HCT116 (cell line): ENCODE measurements around the gene SCN1A. TPM values are rescaled to one million over a fixed set of nuclear protein-coding genes. Genes with fewer than 3 reads are reported as not detected.

ENCODE experiments used
- ATAC-seq: fragments of 200-7000 bp; cut with Tn5 transposase; 2 replicates; pipeline ENCODE4 v1.9.1; 2020; ENCODE audit warnings: mild to moderate bottlenecking, moderate library complexity
- BruUV-seq: library from RNA; stranded (reverse); fragments of 400-500 nt; replicated peaks from 2 replicates; lab custom pipeline; 2021; lab: Mats Ljungman, UMichigan
- CTCF ChIA-PET: fragments of 300-600 bp; sonication (Branson Sonifier 250); formaldehyde crosslinking; loops from one replicate; lab custom pipeline; 2021; ENCODE audit warnings: antibody characterized with exemption; lab: Charles Lee
- POLR2A ChIA-PET: fragments of 300-600, 350-600 bp; sonication (Branson Sonifier 250); formaldehyde crosslinking; loops from one replicate; lab custom pipeline; 2021; ENCODE audit warnings: antibody characterized with exemption; lab: Charles Lee
- RAD21 ChIA-PET, 2 experiments: fragments of 300-600 bp; sonication (Branson Sonifier 250); formaldehyde crosslinking; loops; one replicate each; lab custom pipeline; 2023; ENCODE audit warnings: low total read pairs in 2 of 2; ENCODE audit not compliant: uncharacterized antibody in 2 of 2, unreplicated experiment in 2 of 2, low non-redundant PET in 1 of 2; lab: Charles Lee
- DNase-seq: peaks from one replicate; pipeline ENCODE4 v3.0.0-alpha.2; 2010; ENCODE audit warnings: low read depth, low spot score
- H2AFZ ChIP-seq: fragments of 200-600 bp; shearing (Covaris generic), sonication (generic); 2 replicates; pipeline ENCODE4 v1.6.1; 2017; ENCODE audit warnings: low read depth, mixed run types, mixed read lengths, antibody characterized with exemption, low read length; ENCODE audit not compliant: poor library complexity, severe bottlenecking
- H3K27ac ChIP-seq: 2 replicates; pipeline ENCODE4 v1.5.1; 2012; ENCODE audit warnings: low read depth, low read length
- H3K27me3 ChIP-seq: fragments of 200-600 bp; sonication (generic); 2 replicates; pipeline ENCODE4 v1.6.1; 2016; ENCODE audit warnings: mixed run types, low read length, mixed read lengths; ENCODE audit not compliant: insufficient read depth
- H3K36me3 ChIP-seq, 2 experiments: fragments of 200-500 bp in 1 of 2; fragments of 200-600 bp in 1 of 2; sonication (Bioruptor generic) in 1 of 2; sonication (generic) in 1 of 2; 2 replicates each; pipeline versions ENCODE4 v1.5.1 to v1.6.1; 2014 to 2016; ENCODE audit warnings: low read length in 2 of 2, inconsistent platforms in 1 of 2, mixed read lengths in 1 of 2, mixed run types in 1 of 2; ENCODE audit not compliant: insufficient read depth in 2 of 2, control insufficient read depth in 1 of 2
- H3K4me1 ChIP-seq, 2 experiments: fragments of 200-600 bp in 1 of 2; sonication (generic) in 1 of 2; 2 replicates each; pipeline versions ENCODE4 v1.5.1 to v1.6.1; 2012 to 2017; ENCODE audit warnings: low read length in 2 of 2, inconsistent platforms in 1 of 2, mild to moderate bottlenecking in 1 of 2, mixed read lengths in 1 of 2, mixed run types in 1 of 2, moderate library complexity in 1 of 2; ENCODE audit not compliant: insufficient read depth in 2 of 2, control insufficient read depth in 1 of 2
- H3K4me2 ChIP-seq: fragments of 200-600 bp; sonication (generic); 2 replicates; pipeline ENCODE4 v1.6.1; 2017; ENCODE audit warnings: mixed run types, low read length, mixed read lengths
- H3K4me3 ChIP-seq, 2 experiments: fragments of 200-600 bp in 1 of 2; sonication (generic) in 1 of 2; replicated peaks in 1 of 2; 2 replicates each; pipeline ENCODE4 v1.5.1; 2011 to 2016; ENCODE audit warnings: low read length in 2 of 2, control low read depth in 1 of 2, low read depth in 1 of 2, mild to moderate bottlenecking in 1 of 2, mixed read lengths in 1 of 2, mixed run types in 1 of 2
- H3K79me2 ChIP-seq: fragments of 200-600 bp; sonication (generic); 2 replicates; pipeline ENCODE4 v1.6.1; 2017; ENCODE audit warnings: mild to moderate bottlenecking, mixed run types, low read length, moderate library complexity, mixed read lengths; ENCODE audit not compliant: insufficient read depth
- H3K9ac ChIP-seq: fragments of 200-600 bp; sonication (generic); 2 replicates; pipeline ENCODE4 v1.6.1; 2016; ENCODE audit warnings: low read length, mixed read lengths
- H3K9me2 ChIP-seq: fragments of 200-600 bp; sonication (generic), shearing (Covaris generic); 2 replicates; pipeline ENCODE4 v1.6.1; 2017; ENCODE audit warnings: mixed run types, mild to moderate bottlenecking, moderate library complexity; ENCODE audit not compliant: insufficient read depth
- H3K9me3 ChIP-seq, 2 experiments: fragments of 200-500 bp in 1 of 2; fragments of 200-600 bp in 1 of 2; sonication (Bioruptor generic) in 1 of 2; sonication (generic) in 1 of 2; 2 replicates each; pipeline ENCODE4 v1.6.1; 2014 to 2017; ENCODE audit warnings: low read length in 2 of 2, mixed read lengths in 2 of 2, inconsistent platforms in 1 of 2, low read depth in 1 of 2, mild to moderate bottlenecking in 1 of 2, mixed run types in 1 of 2, moderate library complexity in 1 of 2; ENCODE audit not compliant: control insufficient read depth in 1 of 2, insufficient read depth in 1 of 2
- H4K20me1 ChIP-seq: fragments of 200-600 bp; sonication (generic), shearing (Covaris generic); 2 replicates; pipeline ENCODE4 v1.6.1; 2017; ENCODE audit warnings: mixed run types, mild to moderate bottlenecking, moderate library complexity; ENCODE audit not compliant: insufficient read depth
- EZH2 ChIP-seq: fragments of 200-600 bp; sonication (generic); IDR thresholded peaks from 2 replicates; pipeline ENCODE4 v1.6.1; 2017; ENCODE audit warnings: antibody characterized with exemption, mixed run types
- EZH2phosphoT487 ChIP-seq: fragments of 200-600 bp; IDR thresholded peaks from 2 replicates; pipeline ENCODE4 v1.6.1; 2018; ENCODE audit warnings: antibody characterized with exemption, borderline replicate concordance
- FOSL1 ChIP-seq: IDR thresholded peaks from 2 replicates; pipeline ENCODE4 v1.6.1; 2012; ENCODE audit warnings: low read depth
- RAD21 ChIP-seq: IDR thresholded peaks from 2 replicates; pipeline ENCODE4 v1.6.1; 2012; ENCODE audit warnings: low read depth, mild to moderate bottlenecking
- SIN3A ChIP-seq: IDR thresholded peaks from 2 replicates; pipeline ENCODE4 v1.6.1; 2012; ENCODE audit warnings: low read depth
- SRF ChIP-seq: IDR thresholded peaks from 2 replicates; pipeline ENCODE4 v1.6.1; 2012; ENCODE audit warnings: low read depth
- TCF7L2 ChIP-seq: IDR thresholded peaks from 2 replicates; pipeline ENCODE4 v1.7.0; 2011; ENCODE audit warnings: borderline replicate concordance, inconsistent platforms; ENCODE audit not compliant: insufficient read depth, insufficient read length; ENCODE audit errors: extremely low read depth
- ZNF274 ChIP-seq: fragments of 200-500 bp; sonication (Bioruptor generic); IDR thresholded peaks from 2 replicates; pipeline ENCODE4 v1.6.1; 2014; ENCODE audit warnings: mild to moderate bottlenecking, low read depth, low read length, inconsistent platforms
- intact Hi-C: fragments of 100-400 bp; cut with micrococcal nuclease; formaldehyde crosslinking; loops from 2 replicates; pipeline ENCODE4 v1.10.0; 2022
- total RNA-seq: library from RNA; stranded (reverse); gene quantifications from one replicate; pipeline ENCODE4 v1.2.1, GENCODE V29; 2021; ENCODE audit not compliant: unreplicated experiment
- TF ChIP-seq, protein P1 (sequence below): IDR thresholded peaks from 2 replicates; pipeline ENCODE4 v1.6.1; 2012; ENCODE audit warnings: low read depth
- TF ChIP-seq, protein P2 (sequence below): IDR thresholded peaks from 2 replicates; pipeline ENCODE4 v1.6.1; 2012
- TF ChIP-seq, protein P3 (sequence below), 3 experiments: fragments of 200-600 bp in 1 of 3; sonication (generic) in 1 of 3; IDR thresholded peaks in 2 of 3; conservative IDR thresholded peaks in 1 of 3; 2 replicates each; pipeline ENCODE4 v1.5.1; 2012 to 2017; ENCODE audit warnings: low read depth in 2 of 3, low read length in 2 of 3, antibody characterized with exemption in 1 of 3, borderline replicate concordance in 1 of 3, control low read depth in 1 of 3, mild to moderate bottlenecking in 1 of 3, mixed read lengths in 1 of 3, mixed run types in 1 of 3, moderate library complexity in 1 of 3; ENCODE audit not compliant: insufficient read depth in 1 of 3
- TF ChIP-seq, protein P4 (sequence below): IDR thresholded peaks from 2 replicates; pipeline ENCODE4 v1.6.1; 2012

SCN1A gene
- total RNA-seq, 1 experiment from 2014 or later: not detected

DNA sequence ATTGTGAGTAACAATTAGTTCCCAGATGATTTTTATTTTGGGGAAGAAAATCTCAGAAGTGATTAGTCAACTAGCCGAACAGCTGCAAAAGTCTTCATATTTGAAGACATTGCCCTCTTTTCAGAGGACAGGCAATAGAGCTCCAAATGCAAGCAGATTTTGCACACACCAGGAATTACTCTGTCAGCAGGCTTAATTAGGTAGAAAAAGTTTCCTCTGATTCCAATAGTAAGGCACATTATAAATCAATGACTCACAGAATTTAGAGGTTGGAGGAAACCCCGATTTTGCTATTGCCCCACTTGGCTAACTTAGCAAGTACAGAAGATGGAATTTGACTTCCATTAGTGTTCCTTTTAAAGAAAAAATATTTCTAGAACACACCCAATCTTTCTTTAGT, 30.7 kb upstream of the SCN1A start:
- CTCF ChIA-PET: no interaction called here
- intact Hi-C loops: no loop called here
- H3K4me3 ChIP-seq: no peak overlapping the region
- H3K4me1 ChIP-seq: no peaks in the 10 kb centered on the region
- no peak overlapping the region for H3K27ac ChIP-seq
- H3K4me2 ChIP-seq: no peak overlapping the region
- no peaks in the 10 kb centered on the region for H3K36me3 ChIP-seq
- DNase-seq: no peak
- H4K20me1 ChIP-seq: no peaks in the 10 kb centered on the region
- TF ChIP-seq SRF: no peak
- TF ChIP-seq RAD21: no peak
- TF ChIP-seq, protein P1, sequence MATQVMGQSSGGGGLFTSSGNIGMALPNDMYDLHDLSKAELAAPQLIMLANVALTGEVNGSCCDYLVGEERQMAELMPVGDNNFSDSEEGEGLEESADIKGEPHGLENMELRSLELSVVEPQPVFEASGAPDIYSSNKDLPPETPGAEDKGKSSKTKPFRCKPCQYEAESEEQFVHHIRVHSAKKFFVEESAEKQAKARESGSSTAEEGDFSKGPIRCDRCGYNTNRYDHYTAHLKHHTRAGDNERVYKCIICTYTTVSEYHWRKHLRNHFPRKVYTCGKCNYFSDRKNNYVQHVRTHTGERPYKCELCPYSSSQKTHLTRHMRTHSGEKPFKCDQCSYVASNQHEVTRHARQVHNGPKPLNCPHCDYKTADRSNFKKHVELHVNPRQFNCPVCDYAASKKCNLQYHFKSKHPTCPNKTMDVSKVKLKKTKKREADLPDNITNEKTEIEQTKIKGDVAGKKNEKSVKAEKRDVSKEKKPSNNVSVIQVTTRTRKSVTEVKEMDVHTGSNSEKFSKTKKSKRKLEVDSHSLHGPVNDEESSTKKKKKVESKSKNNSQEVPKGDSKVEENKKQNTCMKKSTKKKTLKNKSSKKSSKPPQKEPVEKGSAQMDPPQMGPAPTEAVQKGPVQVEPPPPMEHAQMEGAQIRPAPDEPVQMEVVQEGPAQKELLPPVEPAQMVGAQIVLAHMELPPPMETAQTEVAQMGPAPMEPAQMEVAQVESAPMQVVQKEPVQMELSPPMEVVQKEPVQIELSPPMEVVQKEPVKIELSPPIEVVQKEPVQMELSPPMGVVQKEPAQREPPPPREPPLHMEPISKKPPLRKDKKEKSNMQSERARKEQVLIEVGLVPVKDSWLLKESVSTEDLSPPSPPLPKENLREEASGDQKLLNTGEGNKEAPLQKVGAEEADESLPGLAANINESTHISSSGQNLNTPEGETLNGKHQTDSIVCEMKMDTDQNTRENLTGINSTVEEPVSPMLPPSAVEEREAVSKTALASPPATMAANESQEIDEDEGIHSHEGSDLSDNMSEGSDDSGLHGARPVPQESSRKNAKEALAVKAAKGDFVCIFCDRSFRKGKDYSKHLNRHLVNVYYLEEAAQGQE: no peak
- no peak for TF ChIP-seq EZH2
- TF ChIP-seq, protein P2, sequence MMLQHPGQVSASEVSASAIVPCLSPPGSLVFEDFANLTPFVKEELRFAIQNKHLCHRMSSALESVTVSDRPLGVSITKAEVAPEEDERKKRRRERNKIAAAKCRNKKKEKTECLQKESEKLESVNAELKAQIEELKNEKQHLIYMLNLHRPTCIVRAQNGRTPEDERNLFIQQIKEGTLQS: no peak
- TF ChIP-seq EZH2phosphoT487: no peak
- no peak for TF ChIP-seq TCF7L2
- no peak for TF ChIP-seq ZNF274
- TF ChIP-seq, protein P3, sequence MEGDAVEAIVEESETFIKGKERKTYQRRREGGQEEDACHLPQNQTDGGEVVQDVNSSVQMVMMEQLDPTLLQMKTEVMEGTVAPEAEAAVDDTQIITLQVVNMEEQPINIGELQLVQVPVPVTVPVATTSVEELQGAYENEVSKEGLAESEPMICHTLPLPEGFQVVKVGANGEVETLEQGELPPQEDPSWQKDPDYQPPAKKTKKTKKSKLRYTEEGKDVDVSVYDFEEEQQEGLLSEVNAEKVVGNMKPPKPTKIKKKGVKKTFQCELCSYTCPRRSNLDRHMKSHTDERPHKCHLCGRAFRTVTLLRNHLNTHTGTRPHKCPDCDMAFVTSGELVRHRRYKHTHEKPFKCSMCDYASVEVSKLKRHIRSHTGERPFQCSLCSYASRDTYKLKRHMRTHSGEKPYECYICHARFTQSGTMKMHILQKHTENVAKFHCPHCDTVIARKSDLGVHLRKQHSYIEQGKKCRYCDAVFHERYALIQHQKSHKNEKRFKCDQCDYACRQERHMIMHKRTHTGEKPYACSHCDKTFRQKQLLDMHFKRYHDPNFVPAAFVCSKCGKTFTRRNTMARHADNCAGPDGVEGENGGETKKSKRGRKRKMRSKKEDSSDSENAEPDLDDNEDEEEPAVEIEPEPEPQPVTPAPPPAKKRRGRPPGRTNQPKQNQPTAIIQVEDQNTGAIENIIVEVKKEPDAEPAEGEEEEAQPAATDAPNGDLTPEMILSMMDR (IDR thresholded peaks at IDR 0.05 in 2 of 3, conservative IDR thresholded peaks at IDR 0.05 in 1 of 3; ENCODE audit: borderline replicate concordance in 1 of 3, insufficient read depth in 1 of 3, low read depth in 2 of 3, low read length in 2 of 3): no peak
- TF ChIP-seq SIN3A: no peak
- TF ChIP-seq FOSL1: no peak
- TF ChIP-seq, protein P4, sequence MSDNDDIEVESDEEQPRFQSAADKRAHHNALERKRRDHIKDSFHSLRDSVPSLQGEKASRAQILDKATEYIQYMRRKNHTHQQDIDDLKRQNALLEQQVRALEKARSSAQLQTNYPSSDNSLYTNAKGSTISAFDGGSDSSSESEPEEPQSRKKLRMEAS: no peak
- H3K9ac ChIP-seq: no peak overlapping the region
- H3K9me2 ChIP-seq: no peaks in the 10 kb centered on the region
- no peak overlapping the region for H2AFZ ChIP-seq
- no peaks in the 10 kb centered on the region for H3K9me3 ChIP-seq
- peaks cover 25% of the 10 kb centered on the region; the same call in 1 of the 2 replicates for H3K27me3 ChIP-seq
- RAD21 ChIA-PET: no interaction called here
- no peak for ATAC-seq
- H3K79me2 ChIP-seq: no peaks in the 10 kb centered on the region
- BruUV-seq: no TSS peak
- POLR2A ChIA-PET: no interaction called here
